Subcutaneous abdominal adipose tissue (tissue), 5 donors: ENCODE data around the gene AKAP10.

Experiments
- H3K27ac ChIP-seq: one replicate; pipeline ENCODE4 v1.7.0; 2013; ENCODE audit warnings: low read depth, mild to moderate bottlenecking, inconsistent platforms, low read length, moderate library complexity
- H3K27me3 ChIP-seq, 5 donors: one replicate each; pipeline ENCODE4 v1.7.0; 2013; ENCODE audit warnings: low read length in 5 of 5, inconsistent platforms in 1 of 5; ENCODE audit not compliant: control insufficient read depth in 5 of 5, insufficient read depth in 4 of 5
- H3K36me3 ChIP-seq, 5 donors: one replicate each; pipeline ENCODE4 v1.7.0; 2013; ENCODE audit warnings: low read length in 5 of 5; ENCODE audit not compliant: control insufficient read depth in 5 of 5, insufficient read depth in 5 of 5
- H3K4me1 ChIP-seq, 5 donors: one replicate each; pipeline ENCODE4 v1.7.0; 2013; ENCODE audit warnings: low read length in 5 of 5, mild to moderate bottlenecking in 3 of 5, moderate library complexity in 1 of 5; ENCODE audit not compliant: control insufficient read depth in 5 of 5, insufficient read depth in 5 of 5
- H3K4me3 ChIP-seq, 5 donors: one replicate each; pipeline ENCODE4 v1.7.0; 2013; ENCODE audit warnings: low read length in 5 of 5, low read depth in 1 of 5
- H3K9ac ChIP-seq, 5 donors: one replicate each; pipeline ENCODE4 v1.7.0; 2013; ENCODE audit warnings: low read length in 5 of 5, mild to moderate bottlenecking in 4 of 5, moderate library complexity in 3 of 5
- H3K9me3 ChIP-seq, 5 donors: one replicate each; pipeline ENCODE4 v1.7.0; 2013; ENCODE audit warnings: low read length in 5 of 5; ENCODE audit not compliant: control insufficient read depth in 5 of 5
- donor health status: healthy.
- donor health status: healthy.
- donor health status: healthy.
- donor health status: healthy.
- donor health status: healthy.

Gene AKAP10

GRCh38 chr17:19933221-19933620, 44.4 kb downstream of the AKAP10 start:
- peaks cover 36 to 73% (median 50%) of the 10 kb centered on the region in 5 donors for H3K36me3 ChIP-seq
- no peaks in the 10 kb centered on the region for H3K4me1 ChIP-seq
- H3K9ac ChIP-seq: no peak overlapping the region
- H3K27me3 ChIP-seq: no peaks in the 10 kb centered on the region
- no peaks in the 10 kb centered on the region for H3K9me3 ChIP-seq
- H3K4me3 ChIP-seq: no peak overlapping the region
- H3K27ac ChIP-seq: no peak overlapping the region

GRCh38 chr17:19928299-19928698, 49.3 kb downstream of the AKAP10 start:
- no peak overlapping the region for H3K9ac ChIP-seq
- H3K4me3 ChIP-seq: no peak overlapping the region
- H3K36me3 ChIP-seq: peaks cover 24 to 70% (median 47%) of the 10 kb centered on the region in 5 donors
- H3K27me3 ChIP-seq: no peaks in the 10 kb centered on the region
- H3K27ac ChIP-seq: no peak overlapping the region
- no peaks in the 10 kb centered on the region for H3K9me3 ChIP-seq
- no peaks in the 10 kb centered on the region for H3K4me1 ChIP-seq

GRCh38 chr17:19915245-19915978, 62.2 kb downstream of the AKAP10 start:
- peaks cover 19 to 81% (median 53%) of the 10 kb centered on the region in 5 donors for H3K36me3 ChIP-seq
- no peaks in the 10 kb centered on the region for H3K9me3 ChIP-seq
- no peaks in the 10 kb centered on the region for H3K27me3 ChIP-seq

GRCh38 chr17:19911033-19911432, 66.6 kb downstream of the AKAP10 start:
- no peaks in the 10 kb centered on the region for H3K27me3 ChIP-seq
- no peak overlapping the region for H3K9ac ChIP-seq
- H3K36me3 ChIP-seq: peaks cover 31 to 87% (median 60%) of the 10 kb centered on the region in 5 donors

More at GRCh38 chr17:19915245-19915978, 62.2 kb downstream of the AKAP10 start:
- no peak overlapping the region for H3K27ac ChIP-seq
- H3K4me1 ChIP-seq: peaks cover 0 to 4% (median 0%) of the 10 kb centered on the region in 5 donors
- H3K9ac ChIP-seq: no peak overlapping the region
- H3K4me3 ChIP-seq: no peak overlapping the region

GRCh38 chr17:19909139-19909538, 68.5 kb downstream of the AKAP10 start:
- H3K9me3 ChIP-seq: no peaks in the 10 kb centered on the region
- no peak overlapping the region for H3K27ac ChIP-seq
- H3K9ac ChIP-seq: no peak overlapping the region
- H3K27me3 ChIP-seq: no peaks in the 10 kb centered on the region
- peaks cover 26 to 81% (median 55%) of the 10 kb centered on the region in 5 donors for H3K36me3 ChIP-seq
- H3K4me3 ChIP-seq: no peak overlapping the region
- peaks cover 0 to 10% (median 7%) of the 10 kb centered on the region in 5 donors for H3K4me1 ChIP-seq

More at GRCh38 chr17:19911033-19911432, 66.6 kb downstream of the AKAP10 start:
- no peak overlapping the region for H3K27ac ChIP-seq
- no peak overlapping the region for H3K4me3 ChIP-seq
- H3K4me1 ChIP-seq: peaks cover 0 to 6% (median 0%) of the 10 kb centered on the region in 5 donors
- H3K9me3 ChIP-seq: no peaks in the 10 kb centered on the region

- Histone ChIP-seq H3K9ac (no peak overlapping the region), H3K27ac (no peak overlapping the region)
Measured at GRCh38 chr17:19905502-19905901, 72.1 kb downstream of the AKAP10 start.

GRCh38 chr17:19904924-19905323, 72.7 kb downstream of the AKAP10 start:
- Histone ChIP-seq H3K27me3 (no peaks in the 10 kb centered on the region), H3K9me3 (no peaks in the 10 kb centered on the region), H3K4me3 (no peak overlapping the region), H3K27ac (no peak overlapping the region), H3K36me3 (peaks cover 21 to 72% (median 49%) of the 10 kb centered on the region in 5 donors), H3K4me1 (peaks cover 0 to 10% (median 9%) of the 10 kb centered on the region in 5 donors), H3K9ac (no peak overlapping the region)

More at GRCh38 chr17:19905502-19905901, 72.1 kb downstream of the AKAP10 start:
- Histone ChIP-seq H3K27me3 (no peaks in the 10 kb centered on the region), H3K4me1 (peaks cover 0 to 10% (median 9%) of the 10 kb centered on the region in 5 donors), H3K9me3 (no peaks in the 10 kb centered on the region), H3K36me3 (peaks cover 21 to 75% (median 48%) of the 10 kb centered on the region in 5 donors), H3K4me3 (no peak overlapping the region)

- no peak overlapping the region for H3K9ac ChIP-seq
- H3K9me3 ChIP-seq: no peaks in the 10 kb centered on the region
- H3K27ac ChIP-seq: no peak overlapping the region
- peaks cover 0 to 10% (median 9%) of the 10 kb centered on the region in 5 donors for H3K4me1 ChIP-seq
- H3K27me3 ChIP-seq: no peaks in the 10 kb centered on the region
- no peak overlapping the region for H3K4me3 ChIP-seq
- H3K36me3 ChIP-seq: peaks cover 17 to 67% (median 45%) of the 10 kb centered on the region in 5 donors
Measured at GRCh38 chr17:19904412-19904811, 73.2 kb downstream of the AKAP10 start.

GRCh38 chr17:19900809-19901208, 76.8 kb downstream of the AKAP10 start:
- peaks cover 0 to 19% (median 4%) of the 10 kb centered on the region in 5 donors for H3K4me1 ChIP-seq

GRCh38 chr17:19897903-19898302, 79.7 kb downstream of the AKAP10 start:
- H3K27me3 ChIP-seq: no peaks in the 10 kb centered on the region
- no peak overlapping the region for H3K4me3 ChIP-seq
- peaks cover 0 to 10% (median 3%) of the 10 kb centered on the region in 5 donors for H3K4me1 ChIP-seq
- peaks cover 0 to 20% (median 6%) of the 10 kb centered on the region in 5 donors for H3K36me3 ChIP-seq
- H3K27ac ChIP-seq: no peak overlapping the region
- no peaks in the 10 kb centered on the region for H3K9me3 ChIP-seq
- H3K9ac ChIP-seq: no peak overlapping the region

More at GRCh38 chr17:19900809-19901208, 76.8 kb downstream of the AKAP10 start:
- no peaks in the 10 kb centered on the region for H3K27me3 ChIP-seq
- H3K9ac ChIP-seq: no peak overlapping the region
- no peaks in the 10 kb centered on the region for H3K9me3 ChIP-seq
- peaks cover 2 to 38% (median 20%) of the 10 kb centered on the region in 5 donors for H3K36me3 ChIP-seq
- H3K27ac ChIP-seq: no peak overlapping the region
- H3K4me3 ChIP-seq: no peak overlapping the region
